ENCODE data around the gene ATXN2.
"Not testable (repeated sequence)": the region's sequence is repeated elsewhere in the genome, so short reads cannot be mapped to it uniquely, and the experiment has no call there.

Gene ATXN2

DNA sequence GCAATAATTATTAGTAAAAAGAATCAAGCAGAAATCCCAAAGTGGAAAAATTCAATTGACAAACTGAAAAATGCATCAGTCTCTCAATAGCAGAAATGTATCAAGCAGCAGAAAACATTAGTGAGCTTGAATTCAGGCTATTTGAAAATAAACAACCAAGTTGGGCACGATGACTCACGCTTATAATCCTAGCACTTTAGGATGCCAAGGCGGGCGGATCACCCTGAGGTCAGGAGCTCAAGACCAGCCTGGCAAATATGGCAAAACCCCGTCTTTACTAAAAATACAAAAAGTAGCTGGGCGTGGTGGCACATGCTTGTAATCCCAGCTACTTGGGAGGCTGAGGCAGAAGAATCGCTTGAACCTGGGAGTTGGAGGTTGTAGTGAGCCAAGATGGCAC, 106.1 kb downstream of the ATXN2 start:
- not testable (repeated sequence) for H3K23ac ChIP-seq (ENCODE audit: low read length in 2 of 2); H3K9me3 ChIP-seq (ENCODE audit: control insufficient read depth, low read length); H3K4me2 ChIP-seq (ENCODE audit: low read length, poor library complexity, severe bottlenecking); H2BK120ac ChIP-seq (ENCODE audit: low read depth, low read length); H3K18ac ChIP-seq (ENCODE audit: low read depth in 1 of 2, low read length in 2 of 2); H2AK5ac ChIP-seq (ENCODE audit: low read length, severe bottlenecking); H2BK15ac ChIP-seq (ENCODE audit: low read depth, poor library complexity, severe bottlenecking); H3K9ac ChIP-seq (ENCODE audit: low read length); H4K91ac ChIP-seq (ENCODE audit: low read length); H2BK5ac ChIP-seq (ENCODE audit: low read depth, low read length, poor library complexity, severe bottlenecking); H3K27ac ChIP-seq (ENCODE audit: low read length, poor library complexity, severe bottlenecking); H3K4ac ChIP-seq (ENCODE audit: low read depth in 1 of 2, low read length in 2 of 2); H3K4me3 ChIP-seq (ENCODE audit: insufficient read depth in 1 of 2, low read depth in 1 of 2, low read length in 2 of 2); H4K8ac ChIP-seq (ENCODE audit: low read length); H2AFZ ChIP-seq (ENCODE audit: low read depth, low read length); H3K27me3 ChIP-seq (ENCODE audit: control insufficient read depth in 1 of 2, insufficient read depth in 1 of 2, low read length in 2 of 2); H2BK12ac ChIP-seq (ENCODE audit: low read length in 2 of 2); H3K4me1 ChIP-seq (ENCODE audit: control insufficient read depth, insufficient read depth, low read depth, low read length); H3K14ac ChIP-seq (ENCODE audit: low read length in 2 of 2)
- WGBS: 57% methylated on average over 4 of the region's 7 CpGs
- H3K79me1 ChIP-seq (replicated peaks; ENCODE audit: low read length, poor library complexity, severe bottlenecking): peaks cover 19% of the 10 kb centered on the region
- peaks cover 29 to 88% of the 10 kb centered on the region in 2 experiments for H3K36me3 ChIP-seq (ENCODE audit: control insufficient read depth in 1 of 2, insufficient read depth in 2 of 2, low read depth in 1 of 2, low read length in 2 of 2)
- peak; percentile 62 for DNase-seq

DNA sequence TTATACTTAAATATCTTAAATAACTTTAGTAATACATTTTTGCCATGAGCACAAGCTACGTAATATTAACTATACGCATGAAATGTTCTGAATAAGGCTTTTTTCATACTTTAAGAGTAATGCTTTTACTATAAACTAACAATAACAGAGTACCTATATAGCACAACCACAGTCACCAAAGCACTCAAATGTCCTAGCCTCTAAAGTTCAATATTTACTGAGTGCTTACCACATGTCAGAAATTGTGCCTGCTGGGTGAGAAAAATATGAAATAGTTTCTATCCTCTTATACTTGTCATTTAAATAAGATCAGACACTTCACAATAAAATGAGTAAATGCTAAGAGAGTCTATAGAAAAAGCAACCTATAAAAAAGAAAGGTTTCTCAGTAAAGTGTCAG, 110.3 kb downstream of the ATXN2 start:
- no peak for DNase-seq
- no peak overlapping the region for H3K18ac ChIP-seq (ENCODE audit: low read depth in 1 of 2, low read length in 2 of 2)
- H4K91ac ChIP-seq (ENCODE audit: low read length): no peak overlapping the region

DNA sequence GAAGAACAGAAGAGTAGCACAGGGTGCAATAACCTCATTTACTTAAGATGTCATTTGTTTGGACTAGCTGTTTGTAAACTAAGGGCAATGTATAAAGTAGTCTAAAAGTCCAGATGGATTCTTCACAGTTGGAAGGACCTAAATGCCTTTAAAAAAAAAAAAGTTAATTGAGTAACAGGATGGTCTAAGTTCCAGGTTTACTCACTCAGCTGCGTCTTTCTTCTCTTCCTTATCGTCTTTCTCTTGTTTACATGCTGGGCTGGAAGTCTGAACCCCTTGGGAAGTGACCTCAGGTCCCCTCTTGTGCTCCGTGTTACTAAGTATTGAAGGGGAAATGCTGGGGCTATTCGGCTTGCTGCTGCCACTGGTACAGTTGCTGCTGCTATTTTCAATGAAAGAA, 110.8 kb downstream of the ATXN2 start:
- Histone ChIP-seq H2BK15ac (ENCODE audit: low read depth, poor library complexity, severe bottlenecking) (no peak overlapping the region), H2BK120ac (ENCODE audit: low read depth, low read length) (no peak overlapping the region), H2BK12ac (ENCODE audit: low read length in 2 of 2) (no peak overlapping the region), H3K23ac (ENCODE audit: low read length in 2 of 2) (no peak overlapping the region), H3K14ac (ENCODE audit: low read length in 2 of 2) (no peak overlapping the region), H3K27ac (ENCODE audit: low read length, poor library complexity, severe bottlenecking) (peak overlapping the region; percentile 45), H3K4me3 (ENCODE audit: insufficient read depth in 1 of 2, low read depth in 1 of 2, low read length in 2 of 2) (no peak overlapping the region), H3K18ac (ENCODE audit: low read depth in 1 of 2, low read length in 2 of 2) (no peak overlapping the region), H3K9ac (ENCODE audit: low read length) (peak overlapping the region; percentile 55), H3K4me2 (ENCODE audit: low read length, poor library complexity, severe bottlenecking) (no peak overlapping the region), H4K8ac (ENCODE audit: low read length) (no peak overlapping the region), H3K27me3 (ENCODE audit: control insufficient read depth in 1 of 2, insufficient read depth in 1 of 2, low read length in 2 of 2) (no peaks in the 10 kb centered on the region), H2AFZ (ENCODE audit: low read depth, low read length) (no peak overlapping the region), H3K4ac (ENCODE audit: low read depth in 1 of 2, low read length in 2 of 2) (no peak overlapping the region), H3K36me3 (ENCODE audit: control insufficient read depth in 1 of 2, insufficient read depth in 2 of 2, low read depth in 1 of 2, low read length in 2 of 2) (peaks cover 37 to 89% of the 10 kb centered on the region in 2 experiments), H4K91ac (ENCODE audit: low read length) (no peak overlapping the region), H3K4me1 (ENCODE audit: control insufficient read depth, insufficient read depth, low read depth, low read length) (peaks cover 4% of the 10 kb centered on the region), H2AK5ac (ENCODE audit: low read length, severe bottlenecking) (no peak overlapping the region), H2BK5ac (ENCODE audit: low read depth, low read length, poor library complexity, severe bottlenecking) (no peak overlapping the region), H3K79me1 (replicated peaks; ENCODE audit: low read length, poor library complexity, severe bottlenecking) (peaks cover 23% of the 10 kb centered on the region), H3K9me3 (ENCODE audit: control insufficient read depth, low read length) (no peaks in the 10 kb centered on the region)
- 0% methylated on average over 1 of the region's 4 CpGs for WGBS
- DNase-seq: peak; percentile 84

More for the DNA sequence above, 110.3 kb downstream of the ATXN2 start:
- Histone ChIP-seq H3K4me1 (ENCODE audit: control insufficient read depth, insufficient read depth, low read depth, low read length) (peaks cover 4% of the 10 kb centered on the region), H3K4ac (ENCODE audit: low read depth in 1 of 2, low read length in 2 of 2) (no peak overlapping the region), H3K27ac (ENCODE audit: low read length, poor library complexity, severe bottlenecking) (no peak overlapping the region), H3K4me2 (ENCODE audit: low read length, poor library complexity, severe bottlenecking) (no peak overlapping the region), H3K79me1 (replicated peaks; ENCODE audit: low read length, poor library complexity, severe bottlenecking) (peaks cover 22% of the 10 kb centered on the region), H3K9ac (ENCODE audit: low read length) (peak overlapping the region; percentile 55), H2BK5ac (ENCODE audit: low read depth, low read length, poor library complexity, severe bottlenecking) (no peak overlapping the region), H3K23ac (ENCODE audit: low read length in 2 of 2) (no peak overlapping the region), H3K4me3 (ENCODE audit: insufficient read depth in 1 of 2, low read depth in 1 of 2, low read length in 2 of 2) (no peak overlapping the region), H2BK12ac (ENCODE audit: low read length in 2 of 2) (no peak overlapping the region), H3K9me3 (ENCODE audit: control insufficient read depth, low read length) (no peaks in the 10 kb centered on the region), H3K14ac (ENCODE audit: low read length in 2 of 2) (no peak overlapping the region), H2BK15ac (ENCODE audit: low read depth, poor library complexity, severe bottlenecking) (no peak overlapping the region), H4K8ac (ENCODE audit: low read length) (no peak overlapping the region), H2AK5ac (ENCODE audit: low read length, severe bottlenecking) (no peak overlapping the region), H2BK120ac (ENCODE audit: low read depth, low read length) (no peak overlapping the region), H3K27me3 (ENCODE audit: control insufficient read depth in 1 of 2, insufficient read depth in 1 of 2, low read length in 2 of 2) (no peaks in the 10 kb centered on the region), H3K36me3 (ENCODE audit: control insufficient read depth in 1 of 2, insufficient read depth in 2 of 2, low read depth in 1 of 2, low read length in 2 of 2) (peaks cover 35 to 89% of the 10 kb centered on the region in 2 experiments), H2AFZ (ENCODE audit: low read depth, low read length) (no peak overlapping the region)
- WGBS: 100% methylated on average over 1 of the region's 2 CpGs

DNA sequence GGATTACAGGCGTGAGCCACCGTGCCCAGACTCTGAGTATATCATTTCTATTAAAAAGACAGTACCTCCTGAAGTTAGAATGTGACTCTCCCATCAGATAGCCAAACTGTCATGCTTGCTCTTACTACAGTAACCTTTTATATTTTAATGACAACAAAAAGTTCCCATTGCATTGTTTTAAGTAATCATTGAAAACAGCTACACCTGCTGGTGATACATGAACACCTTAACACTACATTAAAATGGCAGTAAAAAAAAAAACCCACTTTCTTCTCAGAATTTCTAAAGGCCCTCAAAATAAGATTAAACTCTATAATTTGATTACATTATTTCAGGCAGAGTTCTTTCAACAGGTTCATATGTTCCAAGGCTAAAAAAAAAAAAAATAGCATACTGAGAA, 116.7 kb downstream of the ATXN2 start:
- Histone ChIP-seq H3K4me3 (ENCODE audit: insufficient read depth in 1 of 2, low read depth in 1 of 2, low read length in 2 of 2) (no peak overlapping the region), H2AK5ac (ENCODE audit: low read length, severe bottlenecking) (no peak overlapping the region), H3K23ac (ENCODE audit: low read length in 2 of 2) (no peak overlapping the region), H3K79me1 (replicated peaks; ENCODE audit: low read length, poor library complexity, severe bottlenecking) (peaks cover 15% of the 10 kb centered on the region), H4K91ac (ENCODE audit: low read length) (no peak overlapping the region), H3K4me1 (ENCODE audit: control insufficient read depth, insufficient read depth, low read depth, low read length) (peaks cover under 1% of the 10 kb centered on the region), H3K27ac (ENCODE audit: low read length, poor library complexity, severe bottlenecking) (no peak overlapping the region), H2BK15ac (ENCODE audit: low read depth, poor library complexity, severe bottlenecking) (no peak overlapping the region), H3K18ac (ENCODE audit: low read depth in 1 of 2, low read length in 2 of 2) (no peak overlapping the region), H3K36me3 (ENCODE audit: control insufficient read depth in 1 of 2, insufficient read depth in 2 of 2, low read depth in 1 of 2, low read length in 2 of 2) (peaks cover 37 to 86% of the 10 kb centered on the region in 2 experiments), H3K9me3 (ENCODE audit: control insufficient read depth, low read length) (no peaks in the 10 kb centered on the region), H2BK120ac (ENCODE audit: low read depth, low read length) (no peak overlapping the region), H2BK5ac (ENCODE audit: low read depth, low read length, poor library complexity, severe bottlenecking) (no peak overlapping the region), H3K14ac (ENCODE audit: low read length in 2 of 2) (no peak overlapping the region), H4K8ac (ENCODE audit: low read length) (no peak overlapping the region), H3K4me2 (ENCODE audit: low read length, poor library complexity, severe bottlenecking) (no peak overlapping the region), H2AFZ (ENCODE audit: low read depth, low read length) (no peak overlapping the region), H3K4ac (ENCODE audit: low read depth in 1 of 2, low read length in 2 of 2) (no peak overlapping the region), H3K27me3 (ENCODE audit: control insufficient read depth in 1 of 2, insufficient read depth in 1 of 2, low read length in 2 of 2) (no peaks in the 10 kb centered on the region), H3K9ac (ENCODE audit: low read length) (no peak overlapping the region), H2BK12ac (ENCODE audit: low read length in 2 of 2) (no peak overlapping the region)
- WGBS: 98% methylated on average over 2 of the region's 2 CpGs
- DNase-seq: no peak

Measured in mesenchymal stem cell (in vitro differentiated cells and primary cell).